Measurements from ENCODE around the gene FBXO44.
"Not testable (repeated sequence)": the region's sequence is repeated elsewhere in the genome, so short reads cannot be mapped to it uniquely, and the experiment has no call there.

FBXO44 gene, protein sequence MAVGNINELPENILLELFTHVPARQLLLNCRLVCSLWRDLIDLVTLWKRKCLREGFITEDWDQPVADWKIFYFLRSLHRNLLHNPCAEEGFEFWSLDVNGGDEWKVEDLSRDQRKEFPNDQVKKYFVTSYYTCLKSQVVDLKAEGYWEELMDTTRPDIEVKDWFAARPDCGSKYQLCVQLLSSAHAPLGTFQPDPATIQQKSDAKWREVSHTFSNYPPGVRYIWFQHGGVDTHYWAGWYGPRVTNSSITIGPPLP

DNA sequence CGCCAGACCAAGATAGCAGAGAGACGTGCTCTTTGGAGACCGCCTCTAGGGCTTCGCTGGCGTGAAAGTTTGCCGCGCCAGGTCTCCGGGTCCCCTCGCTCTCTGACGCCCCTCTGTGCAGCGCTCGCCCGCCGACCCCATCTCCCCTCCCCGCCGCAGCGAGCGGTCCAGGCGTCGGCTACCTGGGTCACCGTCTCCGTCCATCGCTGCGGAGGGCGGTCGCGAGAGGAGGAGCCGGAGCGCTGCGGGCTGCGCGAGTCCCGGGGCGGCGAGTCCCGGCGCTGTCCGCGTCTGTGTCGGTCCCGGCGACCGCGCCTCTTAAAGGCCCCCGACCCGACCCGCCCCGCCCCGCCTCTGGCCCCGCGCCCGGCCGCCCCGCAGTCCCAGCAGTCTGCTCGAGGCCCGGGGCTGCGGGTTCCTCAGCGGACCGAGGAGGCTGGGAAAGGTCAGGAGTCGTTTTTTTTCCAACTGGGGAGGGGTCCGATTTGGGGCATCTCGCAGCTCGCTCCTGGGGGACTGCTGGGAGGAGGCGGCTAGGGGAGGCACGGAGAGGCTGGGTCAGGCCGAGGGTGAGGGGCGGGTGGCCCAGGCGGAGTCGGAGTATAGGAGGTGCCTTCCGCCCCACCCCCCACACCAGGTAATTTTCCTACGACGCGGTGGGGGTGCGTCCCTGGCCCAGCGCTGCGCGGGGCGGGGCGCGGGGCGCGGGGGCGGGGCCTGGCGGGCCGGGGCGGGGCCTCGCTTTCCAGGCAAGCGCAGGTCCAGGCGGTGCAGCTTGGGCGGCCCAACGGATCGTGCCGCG lies at the start of gene FBXO44, which contains the start of gene FBXO2:
TSS of gene FBXO44 (plus strand) at position 741 of the 802 bp plus-strand sequence. CDS start 959 bp downstream, outside the sequence.
TSS of gene FBXO2 (minus strand) at position 293 of the 802 bp plus-strand sequence. CDS start at position 204, 89 bp downstream.
- Mint-ChIP-seq H3K4me1 (peaks cover 27% of the 10 kb centered on the region), H3K9me3 (no peaks in the 10 kb centered on the region), H3K27ac (peak within 1 kb of the TSS; percentile 48), H3K36me3 (no peaks in the 10 kb centered on the region), H3K4me3 (peak within 1 kb of the TSS; percentile 83), H3K27me3 (no peaks in the 10 kb centered on the region)
- peak; percentile 90 for ATAC-seq

DNA sequence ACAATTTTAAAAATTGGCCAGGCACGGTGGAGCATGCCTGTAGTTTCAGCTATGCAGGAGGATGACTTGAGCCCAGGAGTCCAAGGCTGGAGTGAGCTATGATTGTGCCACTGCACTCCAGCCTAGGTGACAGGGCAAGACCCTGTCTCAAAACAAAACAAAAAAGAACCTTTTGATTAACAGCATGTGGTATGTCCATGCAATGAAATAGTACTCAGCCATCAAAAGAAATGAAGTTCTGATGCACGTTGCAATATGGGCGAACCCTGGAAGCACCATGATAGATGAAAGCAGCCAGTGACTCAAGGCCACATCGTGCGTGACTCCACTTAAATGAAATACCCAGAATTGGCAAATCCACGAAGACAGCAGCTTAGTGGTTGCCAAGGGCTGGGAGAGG lies 47.9 kb upstream of the FBXO44 start:
- Mint-ChIP-seq H3K4me1 (no peaks in the 10 kb centered on the region), H3K9me3 (no peaks in the 10 kb centered on the region), H3K27ac (no peak overlapping the region), H3K36me3 (no peaks in the 10 kb centered on the region), H3K27me3 (peaks cover 58% of the 10 kb centered on the region), H3K4me3 (no peak overlapping the region)
- ATAC-seq, result no peak

DNA sequence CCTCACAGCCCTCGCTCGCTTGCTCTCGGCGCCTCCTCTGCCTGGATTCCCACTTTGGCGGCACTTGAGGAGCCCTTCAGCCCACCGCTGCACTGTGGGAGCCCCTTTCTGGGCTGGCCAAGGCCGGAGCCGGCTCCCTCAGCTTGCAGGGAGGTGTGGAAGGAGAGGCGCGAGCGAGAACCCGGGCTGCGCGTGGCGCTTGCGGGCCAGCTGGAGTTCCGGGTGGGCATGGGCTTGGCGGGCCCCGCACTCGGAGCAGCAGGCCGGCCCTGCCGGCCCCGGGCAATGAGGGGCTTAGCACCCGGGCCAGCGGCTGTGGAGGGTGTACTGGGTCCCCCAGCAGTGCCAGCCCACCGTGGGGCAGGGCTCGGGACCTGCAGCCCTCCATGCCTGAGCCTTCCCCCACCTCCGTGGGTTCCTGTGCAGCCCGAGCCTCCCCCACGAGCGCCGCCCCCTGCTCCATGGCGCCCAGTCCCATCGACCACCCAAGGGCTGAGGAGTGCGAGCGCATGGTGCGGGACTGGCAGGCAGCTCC lies 46.0 kb upstream of the FBXO44 start:
- H3K27me3 Mint-ChIP-seq, result peaks cover 48% of the 10 kb centered on the region
- H3K36me3 Mint-ChIP-seq, H3K4me1 Mint-ChIP-seq, H3K27ac Mint-ChIP-seq, H3K9me3 Mint-ChIP-seq, ATAC-seq, H3K4me3 Mint-ChIP-seq: not testable (repeated sequence)

DNA sequence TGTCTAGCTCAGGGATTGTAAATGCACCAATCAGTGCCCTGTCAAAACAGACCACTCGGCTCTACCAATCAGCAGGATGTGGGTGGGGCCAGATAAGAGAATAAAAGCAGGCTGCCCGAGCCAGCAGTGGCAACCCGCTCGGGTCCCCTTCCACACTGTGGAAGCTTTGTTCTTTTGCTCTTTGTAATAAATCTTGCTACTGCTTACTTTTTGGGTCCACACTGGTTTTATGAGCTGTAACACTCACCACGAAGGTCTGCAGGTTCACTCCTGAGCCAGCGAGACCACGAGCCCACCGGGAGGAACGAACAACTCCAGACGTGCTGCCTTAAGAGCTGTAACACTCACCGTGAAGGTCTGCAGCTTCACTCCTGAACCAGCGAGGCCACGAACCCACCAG lies 45.3 kb upstream of the FBXO44 start:
- not testable (repeated sequence) for H3K9me3 Mint-ChIP-seq, H3K27ac Mint-ChIP-seq, ATAC-seq, H3K4me3 Mint-ChIP-seq, H3K36me3 Mint-ChIP-seq, H3K4me1 Mint-ChIP-seq
- peaks cover 52% of the 10 kb centered on the region for H3K27me3 Mint-ChIP-seq

DNA sequence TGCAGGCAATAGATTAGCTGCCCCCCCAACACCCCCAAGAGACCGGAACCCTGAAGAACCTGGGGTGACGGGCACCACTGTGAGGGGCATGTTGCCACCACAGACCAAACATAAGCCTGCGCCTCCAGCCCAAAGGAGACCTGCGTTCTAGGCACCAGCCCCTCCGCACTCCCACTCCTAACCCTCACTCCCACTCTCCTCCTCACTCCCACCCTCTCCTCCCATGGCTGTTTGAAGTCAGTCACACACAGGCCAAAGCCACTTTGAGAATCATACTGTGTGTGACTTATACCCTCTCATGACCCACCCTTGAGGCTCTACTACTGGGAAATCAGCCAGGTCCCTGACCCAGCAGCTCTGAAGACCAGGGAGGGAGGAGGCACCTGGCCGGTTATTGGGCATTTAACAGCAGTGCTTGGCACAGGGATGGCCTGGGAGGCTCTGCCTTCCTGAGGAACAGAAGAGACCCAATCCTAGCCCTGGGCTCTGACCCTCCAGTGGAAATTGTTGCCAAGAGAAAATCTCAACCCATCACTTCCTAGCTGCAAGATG lies 44.0 kb upstream of the FBXO44 start:
- Mint-ChIP-seq H3K9me3 (no peaks in the 10 kb centered on the region), H3K36me3 (no peaks in the 10 kb centered on the region), H3K27ac (no peak overlapping the region), H3K27me3 (peaks cover 59% of the 10 kb centered on the region), H3K4me3 (no peak overlapping the region), H3K4me1 (no peaks in the 10 kb centered on the region)
- no peak for ATAC-seq

DNA sequence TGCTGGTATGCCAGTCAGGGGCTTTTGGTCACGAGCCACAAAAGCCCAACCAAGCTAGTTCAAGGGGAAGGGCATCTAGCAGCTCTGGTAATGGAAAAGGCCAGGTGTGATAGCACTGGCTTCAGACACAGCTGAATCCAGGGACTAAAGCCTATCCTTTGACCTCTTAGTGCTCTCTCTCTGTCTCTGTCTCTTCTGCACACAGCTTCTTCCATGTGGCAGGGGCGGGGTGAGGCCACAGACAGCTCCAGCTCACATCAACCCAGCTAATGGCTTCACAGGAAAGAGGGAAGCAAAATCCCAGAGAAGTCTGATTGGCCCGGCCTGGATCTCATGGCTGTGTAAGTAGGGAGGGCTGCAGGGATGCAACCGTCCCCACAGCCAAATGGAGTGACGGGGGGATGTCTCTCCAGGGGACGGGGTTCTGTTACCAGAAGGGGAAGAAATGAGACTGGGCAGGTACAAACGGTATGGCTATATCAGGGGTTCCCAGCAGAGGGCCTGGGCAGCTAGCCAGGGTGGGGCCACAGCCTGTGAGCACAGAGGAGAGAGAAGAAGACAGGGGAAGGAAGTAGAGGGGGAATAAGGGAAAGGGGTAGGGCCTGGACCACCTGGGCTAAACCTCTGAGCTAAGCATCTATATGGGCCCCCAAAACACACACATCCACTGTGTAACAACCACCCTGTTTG lies 42.9 kb upstream of the FBXO44 start:
- no peaks in the 10 kb centered on the region for H3K36me3 Mint-ChIP-seq
- no peak overlapping the region for H3K4me3 Mint-ChIP-seq
- peaks cover 51% of the 10 kb centered on the region for H3K27me3 Mint-ChIP-seq
- no peak overlapping the region for H3K27ac Mint-ChIP-seq
- H3K4me1 Mint-ChIP-seq, result no peaks in the 10 kb centered on the region
- no peak for ATAC-seq
- no peaks in the 10 kb centered on the region for H3K9me3 Mint-ChIP-seq

DNA sequence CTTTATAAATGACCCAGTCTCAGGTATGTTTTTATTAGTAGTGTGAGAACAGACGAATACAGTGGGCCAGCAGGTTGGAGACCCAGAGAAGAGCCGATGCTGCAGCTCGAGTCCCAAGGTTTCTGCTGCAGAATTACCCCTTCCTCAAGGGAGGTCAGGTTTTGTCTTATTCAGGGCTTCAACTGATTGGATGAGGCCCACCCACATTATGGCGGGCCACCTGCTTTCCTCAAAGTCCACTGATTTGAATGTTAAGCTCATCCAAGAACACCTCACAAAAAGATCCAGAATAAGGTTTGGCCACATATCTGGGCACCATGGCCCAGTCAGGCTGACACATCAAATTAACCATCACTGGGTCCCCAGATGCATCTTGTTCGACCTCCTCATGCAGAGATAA lies 41.3 kb upstream of the FBXO44 start:
- Mint-ChIP-seq H3K4me1 (no peaks in the 10 kb centered on the region), H3K9me3 (no peaks in the 10 kb centered on the region), H3K27ac (no peak overlapping the region), H3K27me3 (peaks cover 54% of the 10 kb centered on the region), H3K36me3 (no peaks in the 10 kb centered on the region), H3K4me3 (no peak overlapping the region)
- no peak for ATAC-seq

DNA sequence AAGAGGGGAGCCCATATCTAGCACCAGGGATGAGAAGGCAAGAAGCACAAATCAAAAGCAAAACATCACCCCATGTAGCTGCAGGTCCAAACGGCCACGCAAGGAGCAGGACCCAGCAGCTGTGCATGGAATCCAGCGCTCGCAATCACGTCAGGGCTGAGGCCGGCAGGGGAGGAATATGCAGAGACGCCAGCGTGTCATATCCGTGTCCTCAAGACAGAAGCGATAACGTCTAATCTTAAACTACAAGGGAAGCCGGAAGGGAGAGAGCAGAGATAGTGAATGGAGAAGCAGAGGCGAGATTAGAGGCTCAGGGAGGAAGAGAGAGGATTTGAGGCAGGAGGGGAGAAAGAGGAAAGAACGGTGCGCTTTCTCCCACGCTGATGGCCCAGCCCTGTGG lies 39.6 kb upstream of the FBXO44 start:
- H3K4me3 Mint-ChIP-seq, result no peak overlapping the region
- no peak for ATAC-seq
- no peak overlapping the region for H3K27ac Mint-ChIP-seq
- H3K4me1 Mint-ChIP-seq, result no peaks in the 10 kb centered on the region
- H3K9me3 Mint-ChIP-seq, result no peaks in the 10 kb centered on the region
- H3K27me3 Mint-ChIP-seq, result peaks cover 45% of the 10 kb centered on the region
- H3K36me3 Mint-ChIP-seq, result no peaks in the 10 kb centered on the region

DNA sequence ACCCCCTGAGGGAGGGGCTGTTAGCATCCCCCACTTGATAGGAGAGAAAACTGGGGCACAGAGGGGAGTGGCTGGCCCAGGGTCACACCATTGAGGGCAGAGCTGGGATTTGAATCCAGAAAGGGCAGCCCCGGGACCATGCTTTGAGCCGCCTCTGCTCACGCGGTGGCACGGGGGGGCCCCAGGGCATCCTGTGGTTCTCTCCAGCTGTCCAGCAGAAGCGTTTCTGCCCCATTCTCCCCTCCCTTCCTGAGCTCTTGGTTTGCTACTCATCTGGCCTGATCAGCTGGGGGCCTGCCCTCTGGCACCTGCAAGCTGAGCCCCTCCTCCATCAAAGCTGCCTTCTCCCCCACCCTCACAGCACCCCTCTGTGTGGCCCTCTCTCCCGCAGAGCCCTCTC lies 37.9 kb upstream of the FBXO44 start:
- no peak overlapping the region for H3K4me3 Mint-ChIP-seq
- peaks cover 40% of the 10 kb centered on the region for H3K27me3 Mint-ChIP-seq
- no peak for ATAC-seq
- no peak overlapping the region for H3K27ac Mint-ChIP-seq
- no peaks in the 10 kb centered on the region for H3K4me1 Mint-ChIP-seq
- H3K9me3 Mint-ChIP-seq, result no peaks in the 10 kb centered on the region
- no peaks in the 10 kb centered on the region for H3K36me3 Mint-ChIP-seq

DNA sequence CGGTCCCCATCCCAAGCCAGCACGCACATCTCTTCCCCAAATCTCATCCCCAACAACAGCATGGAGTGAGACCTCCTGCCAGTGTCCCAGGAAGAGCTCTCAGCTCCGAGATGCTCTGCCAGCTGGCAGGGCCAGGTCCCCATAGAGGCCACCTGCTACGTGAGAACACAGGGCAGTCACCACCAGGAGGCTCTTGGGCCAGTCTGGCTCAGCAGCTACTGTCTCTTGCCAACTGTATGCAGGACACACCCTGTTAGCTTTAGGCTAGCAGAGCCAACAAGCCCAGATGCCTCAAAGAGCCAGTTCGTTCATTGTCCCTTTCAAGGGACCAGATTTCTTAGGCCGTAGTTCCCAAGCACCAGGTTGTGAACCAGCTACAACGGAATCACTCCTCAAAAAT lies 37.4 kb upstream of the FBXO44 start:
- no peak for ATAC-seq
- Mint-ChIP-seq H3K9me3 (no peaks in the 10 kb centered on the region), H3K36me3 (no peaks in the 10 kb centered on the region), H3K4me3 (no peak overlapping the region), H3K27ac (no peak overlapping the region), H3K27me3 (peaks cover 42% of the 10 kb centered on the region), H3K4me1 (no peaks in the 10 kb centered on the region)

DNA sequence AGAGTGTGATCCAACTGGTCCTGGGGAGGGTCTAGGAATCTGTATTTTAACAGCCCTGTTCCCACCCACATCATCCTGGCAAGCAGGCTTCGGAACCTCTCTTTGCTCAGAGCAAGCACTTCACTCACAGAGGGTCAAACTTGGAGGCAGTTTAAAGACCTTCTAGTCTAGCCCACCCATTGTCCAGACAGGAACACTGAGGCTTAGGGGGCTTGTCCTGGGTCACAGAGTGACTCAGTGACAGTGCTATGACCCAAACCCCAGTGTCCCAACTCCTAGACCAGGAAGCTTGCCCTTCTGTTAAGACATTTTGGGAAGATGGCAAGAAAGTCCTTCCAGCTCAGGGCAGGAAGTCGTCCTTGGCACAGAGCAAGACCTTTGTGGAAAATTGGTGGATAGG lies 36.9 kb upstream of the FBXO44 start:
- Mint-ChIP-seq H3K4me3 (no peak overlapping the region), H3K27me3 (peaks cover 46% of the 10 kb centered on the region), H3K4me1 (no peaks in the 10 kb centered on the region), H3K9me3 (no peaks in the 10 kb centered on the region), H3K27ac (no peak overlapping the region), H3K36me3 (no peaks in the 10 kb centered on the region)
- no peak for ATAC-seq

DNA sequence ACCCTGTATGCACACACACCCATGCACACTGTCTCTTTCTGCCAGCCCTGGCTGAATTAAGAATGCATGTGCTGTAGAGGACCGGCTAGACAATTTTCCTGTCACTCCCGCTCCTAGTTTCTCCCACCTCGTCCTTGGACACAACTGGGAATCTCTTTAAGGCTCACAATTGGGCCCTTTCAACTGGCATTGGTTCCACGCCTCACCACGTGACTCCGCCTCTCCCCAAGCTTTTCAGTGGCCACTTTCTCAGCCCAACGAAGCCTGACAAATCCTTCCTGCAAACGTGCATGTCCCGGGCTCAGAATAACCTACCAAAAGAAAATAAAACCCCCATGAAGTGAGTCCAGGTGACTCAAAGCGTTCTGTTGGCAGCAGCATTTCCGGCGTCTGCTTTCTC lies 34.3 kb upstream of the FBXO44 start:
- no peak overlapping the region for H3K4me3 Mint-ChIP-seq
- no peak overlapping the region for H3K27ac Mint-ChIP-seq
- no peaks in the 10 kb centered on the region for H3K9me3 Mint-ChIP-seq

DNA sequence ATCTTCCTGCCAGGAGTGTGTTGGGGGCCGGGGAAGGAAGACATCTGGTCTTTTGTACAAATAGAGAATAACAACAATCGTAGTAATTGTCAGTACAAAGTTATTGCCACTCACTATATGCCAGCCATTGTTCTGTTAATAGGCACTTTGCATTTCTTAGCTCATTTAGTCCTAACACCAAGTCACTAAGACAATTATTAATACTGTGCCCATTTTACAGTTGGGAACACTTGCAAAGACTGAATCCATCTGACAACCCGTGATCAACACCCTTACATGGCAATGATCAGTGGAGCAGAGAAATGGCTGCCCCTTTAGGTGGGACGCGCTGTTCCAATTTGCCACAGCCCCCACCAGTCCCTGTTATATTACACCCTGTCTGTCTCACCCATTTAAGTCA lies 33.8 kb upstream of the FBXO44 start:
- no peaks in the 10 kb centered on the region for H3K4me1 Mint-ChIP-seq

More for the DNA sequence above, 34.3 kb upstream of the FBXO44 start:
- H3K27me3 Mint-ChIP-seq, result peaks cover 53% of the 10 kb centered on the region
- no peak for ATAC-seq
- H3K4me1 Mint-ChIP-seq, result no peaks in the 10 kb centered on the region
- no peaks in the 10 kb centered on the region for H3K36me3 Mint-ChIP-seq

DNA sequence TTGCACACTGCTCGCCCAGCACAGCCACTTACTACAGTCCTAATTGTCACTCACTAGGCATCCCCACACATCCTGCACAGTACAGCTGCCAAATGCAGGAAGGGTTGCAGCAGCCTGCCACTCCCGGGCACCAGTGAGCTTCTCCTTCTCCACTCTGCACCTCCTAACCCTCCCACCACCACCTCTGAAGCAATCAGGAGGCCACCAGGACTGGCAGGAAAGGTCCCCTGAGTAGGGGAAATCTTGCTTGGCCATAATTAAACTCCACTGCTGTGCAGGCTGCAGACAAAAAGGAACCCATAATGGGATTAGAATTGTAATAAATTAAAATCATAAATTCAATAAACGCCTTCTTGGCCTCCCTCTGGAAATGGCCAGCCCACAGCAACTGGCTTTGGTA lies 32.3 kb upstream of the FBXO44 start:
- no peak for ATAC-seq
- Mint-ChIP-seq H3K4me3 (no peak overlapping the region), H3K36me3 (no peaks in the 10 kb centered on the region), H3K4me1 (no peaks in the 10 kb centered on the region), H3K9me3 (no peaks in the 10 kb centered on the region), H3K27me3 (peaks cover 62% of the 10 kb centered on the region), H3K27ac (no peak overlapping the region)

More for the DNA sequence above, 33.8 kb upstream of the FBXO44 start:
- Mint-ChIP-seq H3K4me3 (no peak overlapping the region), H3K36me3 (no peaks in the 10 kb centered on the region), H3K27me3 (peaks cover 56% of the 10 kb centered on the region), H3K27ac (no peak overlapping the region), H3K9me3 (no peaks in the 10 kb centered on the region)
- ATAC-seq, result no peak

DNA sequence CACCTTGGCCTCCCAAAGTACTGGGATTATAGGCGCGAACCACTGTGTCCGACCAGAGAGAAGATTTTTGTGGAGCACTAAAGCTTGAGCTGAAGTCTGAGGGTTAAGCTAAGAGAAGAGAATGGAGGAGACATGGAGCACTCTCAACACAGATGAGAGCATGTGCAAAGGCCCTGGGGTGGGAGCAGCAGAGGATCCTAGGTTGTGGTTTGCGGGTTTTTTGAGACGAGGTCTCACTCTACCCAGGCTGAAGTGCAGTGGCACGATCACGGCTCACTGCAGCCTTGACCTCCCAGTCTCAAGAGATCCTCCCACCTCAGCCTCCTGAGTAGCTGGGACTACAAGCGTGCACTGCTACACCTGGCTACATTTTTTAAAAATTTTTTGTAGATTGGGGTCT lies 31.0 kb upstream of the FBXO44 start:
- ATAC-seq, result no peak
- peaks cover 60% of the 10 kb centered on the region for H3K27me3 Mint-ChIP-seq
- no peak overlapping the region for H3K4me3 Mint-ChIP-seq
- H3K4me1 Mint-ChIP-seq, result no peaks in the 10 kb centered on the region
- no peaks in the 10 kb centered on the region for H3K36me3 Mint-ChIP-seq
- no peaks in the 10 kb centered on the region for H3K9me3 Mint-ChIP-seq
- H3K27ac Mint-ChIP-seq, result no peak overlapping the region

Data from stimulated activated memory B cell treated with anti-CD40 and anti-IgM and Interleukin-4, amounts not matched to agents 10 μg/mL and 1 μg/mL and 100 μg/mL, for 72 hours (primary cell).